C1 segment of cervical spinal cord (tissue), 14 donors: ENCODE data around the gene HID1.
"Not testable (repeated sequence)": the region's sequence is repeated elsewhere in the genome, so short reads cannot be mapped to it uniquely, and the experiment has no call there.

Experiments
- DNase-seq, 14 donors: peaks; one replicate each; lab custom pipeline; 2025; lab: John Stamatoyannopoulos, UW

Gene HID1

DNA sequence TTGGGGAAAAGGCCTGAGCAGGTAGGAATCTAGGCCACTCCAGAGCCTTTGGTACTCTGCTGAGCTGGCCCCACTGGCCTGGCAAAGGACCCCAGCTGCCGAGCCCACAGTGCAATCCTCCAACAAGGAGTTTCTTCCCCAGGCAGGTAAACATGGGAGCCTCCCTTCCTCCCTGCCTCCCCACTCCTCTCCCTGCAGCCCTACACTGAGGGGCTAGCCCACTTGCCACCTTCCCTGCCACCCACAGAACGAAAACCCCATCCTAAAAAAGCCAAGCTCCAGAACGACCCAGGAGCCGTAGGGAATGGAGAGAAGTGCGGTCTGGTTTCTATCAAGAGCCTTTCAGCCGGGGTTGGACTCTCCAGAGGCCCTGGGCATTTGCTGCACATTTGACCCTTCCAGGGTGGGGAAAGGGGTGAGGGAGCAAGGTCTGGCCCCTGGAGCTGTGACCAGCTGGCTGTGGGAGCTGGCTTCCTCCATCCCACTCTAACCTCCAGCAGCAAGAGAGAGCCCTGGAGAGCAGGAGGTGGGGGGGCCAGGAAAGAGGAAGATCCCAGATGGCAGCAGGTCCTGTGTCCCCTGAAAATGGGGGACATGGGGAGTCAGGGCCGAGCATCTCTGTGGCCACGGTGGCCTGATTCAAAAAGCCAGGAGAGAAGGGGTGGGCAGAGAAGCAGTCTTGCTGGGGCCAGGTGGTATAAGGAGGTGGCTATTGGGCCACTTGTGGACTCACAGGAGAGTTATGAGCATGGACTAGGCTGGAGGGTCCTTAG, 1.3 kb downstream of the HID1 start:
- DNase-seq = peak in 2 of 14 donors; percentile 45 to 51

DNA sequence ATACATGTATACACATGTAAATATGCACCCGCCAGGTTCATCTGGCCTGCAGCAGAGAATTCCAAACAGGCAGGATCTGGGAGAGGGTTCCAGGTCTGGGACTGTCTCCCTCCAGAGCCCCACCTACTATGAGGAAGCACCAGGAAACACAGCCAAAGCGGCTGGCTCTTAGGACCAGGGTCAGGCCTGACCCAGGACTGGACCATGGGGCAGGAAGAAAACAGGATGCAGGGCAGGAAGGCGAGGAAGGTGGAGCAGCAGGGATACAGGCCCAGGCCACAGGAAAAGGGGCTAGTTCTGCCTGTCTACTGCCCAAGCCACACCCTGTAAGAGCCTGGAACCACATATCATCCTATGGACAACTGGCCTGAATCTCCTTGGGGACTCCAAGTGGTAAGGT, 2.2 kb downstream of the HID1 start:
- no peak for DNase-seq

DNA sequence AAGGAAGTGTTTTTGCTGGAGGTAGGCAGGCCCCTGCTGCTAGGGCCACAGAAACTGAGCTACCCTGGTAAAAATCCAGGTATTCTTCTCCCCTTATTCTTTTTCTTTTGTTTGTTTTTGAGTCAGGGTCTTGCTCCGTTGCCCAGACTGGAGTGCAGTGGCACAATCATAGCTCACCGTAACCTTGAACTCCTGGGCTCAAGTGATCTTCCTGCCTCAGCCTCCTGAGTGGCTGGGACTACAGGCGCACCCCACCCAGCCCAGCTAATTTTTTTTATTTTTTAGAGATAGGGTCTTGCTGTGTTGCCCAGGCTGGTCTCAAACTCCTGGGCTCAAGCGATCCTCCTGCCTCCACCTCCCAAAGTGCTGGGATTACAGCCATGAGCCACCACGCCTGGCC, 3.1 kb downstream of the HID1 start:
- DNase-seq = not testable (repeated sequence)

DNA sequence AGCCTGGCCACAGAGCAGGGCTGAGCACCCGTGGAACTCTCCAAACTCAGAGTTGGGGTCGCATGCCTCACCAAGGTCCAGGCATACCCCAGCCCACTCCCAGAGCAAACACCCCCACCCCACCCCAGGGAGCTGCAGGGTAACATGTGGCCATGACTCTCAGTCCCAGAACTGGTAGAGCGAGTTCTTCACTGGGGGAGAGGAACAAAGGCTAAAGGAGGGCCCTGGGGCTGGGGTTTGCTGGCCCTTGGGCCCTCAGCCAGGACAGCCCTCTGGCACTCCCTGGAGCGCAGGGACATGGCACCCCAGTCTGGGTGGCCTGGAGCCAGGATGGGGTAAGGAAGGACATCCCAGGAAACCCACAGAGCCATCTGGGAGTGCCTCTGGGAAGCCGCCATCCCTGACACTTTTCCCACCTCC, 4.2 kb downstream of the HID1 start:
- DNase-seq = no peak

DNA sequence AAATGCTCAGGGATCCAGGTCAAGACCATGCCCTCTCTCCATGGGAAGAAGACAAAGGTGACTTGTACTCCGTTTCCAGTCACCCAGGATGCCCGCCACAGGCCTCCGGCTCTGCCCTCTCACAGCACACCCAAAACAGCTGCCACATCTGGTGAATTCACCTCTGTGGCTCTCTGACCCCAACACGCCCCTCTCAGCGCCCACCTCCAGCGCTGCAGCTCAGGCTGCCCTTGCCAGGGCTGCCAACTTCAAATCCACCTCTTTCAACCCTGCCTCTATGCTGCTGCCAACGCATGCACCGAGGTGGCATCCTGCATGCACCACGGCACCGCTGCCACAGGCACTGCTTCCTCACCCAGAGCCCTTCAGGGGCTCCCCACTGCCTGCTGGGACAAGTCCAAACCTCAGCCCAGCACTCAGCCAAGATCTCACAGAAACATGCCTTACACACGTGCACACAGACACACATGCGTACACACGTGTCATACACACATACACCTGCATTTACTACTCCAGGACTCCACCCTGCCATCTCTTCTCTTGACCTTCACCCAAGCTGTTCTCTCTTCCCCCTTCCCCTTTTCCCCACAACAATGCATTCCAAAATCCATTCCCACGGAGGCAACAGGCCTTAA, 7.5 kb downstream of the HID1 start:
- no peak for DNase-seq

DNA sequence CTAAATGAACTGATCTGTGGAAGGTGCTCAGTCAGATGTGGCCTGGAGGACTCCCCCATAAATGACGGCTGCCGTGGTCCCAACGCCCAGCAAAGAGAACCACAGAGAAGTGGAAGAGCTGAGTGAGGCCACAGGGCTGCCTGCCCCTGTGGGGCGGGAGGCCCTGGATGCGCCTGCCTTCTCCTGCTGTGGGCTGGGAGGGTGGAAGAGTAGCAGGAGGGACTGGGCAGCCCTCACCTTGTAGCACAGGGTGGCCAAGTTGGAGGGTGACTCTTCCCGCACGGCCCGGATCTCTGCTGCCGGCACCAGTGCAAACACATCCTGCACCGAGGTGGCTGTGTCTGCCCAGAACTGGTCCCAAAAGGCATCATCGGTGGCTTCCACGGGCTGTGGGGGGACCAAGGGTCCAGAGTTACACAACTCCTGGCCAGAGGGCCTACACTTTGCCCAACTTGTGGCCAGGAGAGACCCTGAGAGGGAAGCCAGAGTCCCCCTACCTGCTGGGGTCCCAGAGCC, 8.3 kb downstream of the HID1 start:
- DNase-seq = no peak

DNA sequence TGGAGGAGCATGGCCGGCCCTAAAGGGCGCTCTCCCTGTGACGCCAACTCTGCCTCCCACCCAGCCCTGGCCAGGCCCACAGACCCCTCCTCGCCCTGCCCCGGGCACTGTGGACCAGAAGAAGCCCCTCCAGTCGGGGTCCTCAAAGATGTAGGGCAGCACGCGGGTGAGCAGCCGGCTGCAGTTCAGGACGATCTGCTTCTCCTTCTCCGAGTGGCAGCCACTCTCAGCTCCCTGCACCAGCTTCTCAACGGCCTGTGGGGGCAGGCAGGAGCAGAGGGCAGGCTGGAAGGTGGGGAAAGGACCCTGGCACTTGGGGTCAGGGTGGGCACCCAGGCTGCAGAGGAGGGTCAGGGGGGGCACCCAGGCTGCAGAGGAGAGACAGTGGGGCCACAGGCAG, 8.9 kb downstream of the HID1 start:
- DNase-seq = peak in 1 of 14 donors; percentile 9

DNA sequence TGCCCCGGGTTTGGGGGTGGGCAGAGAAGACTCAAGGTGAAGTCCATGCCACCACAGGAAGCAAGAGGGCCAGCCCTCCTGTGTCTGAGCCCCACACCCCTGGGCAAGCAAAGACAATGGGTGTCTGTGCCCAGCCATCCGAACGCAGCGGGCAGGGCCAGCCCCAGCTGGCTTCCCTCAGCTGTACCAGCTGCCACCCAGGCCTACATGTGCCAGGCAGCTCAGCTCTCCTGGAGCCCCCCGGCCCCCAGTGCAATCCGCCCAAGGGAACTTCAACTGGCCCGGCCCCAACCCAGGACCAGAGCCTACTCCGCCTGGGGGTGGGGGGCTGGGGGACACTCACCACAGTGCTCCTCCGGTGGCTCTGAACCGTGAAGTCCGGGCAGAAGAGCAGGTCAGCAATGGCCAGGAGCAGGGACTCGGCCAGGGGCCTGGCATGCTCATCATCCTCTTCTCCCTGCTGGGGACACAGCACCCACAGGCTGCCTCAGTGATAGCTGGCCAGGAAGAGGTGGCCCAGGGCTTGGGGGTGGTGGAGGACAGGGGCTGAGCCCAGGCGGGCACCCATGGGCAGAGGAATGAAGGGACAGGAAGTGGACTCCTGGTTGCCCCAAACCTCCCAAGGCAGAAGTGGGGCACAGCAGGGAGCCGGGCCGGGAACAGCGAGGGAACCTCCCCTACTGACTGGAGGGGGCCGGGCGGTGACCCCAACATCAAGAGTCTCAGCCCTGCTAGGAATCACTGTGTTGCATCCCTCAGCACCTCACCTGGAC, 9.8 kb downstream of the HID1 start:
- peak in 11 of 14 donors; percentile 21 to 83 (median 59) for DNase-seq

DNA sequence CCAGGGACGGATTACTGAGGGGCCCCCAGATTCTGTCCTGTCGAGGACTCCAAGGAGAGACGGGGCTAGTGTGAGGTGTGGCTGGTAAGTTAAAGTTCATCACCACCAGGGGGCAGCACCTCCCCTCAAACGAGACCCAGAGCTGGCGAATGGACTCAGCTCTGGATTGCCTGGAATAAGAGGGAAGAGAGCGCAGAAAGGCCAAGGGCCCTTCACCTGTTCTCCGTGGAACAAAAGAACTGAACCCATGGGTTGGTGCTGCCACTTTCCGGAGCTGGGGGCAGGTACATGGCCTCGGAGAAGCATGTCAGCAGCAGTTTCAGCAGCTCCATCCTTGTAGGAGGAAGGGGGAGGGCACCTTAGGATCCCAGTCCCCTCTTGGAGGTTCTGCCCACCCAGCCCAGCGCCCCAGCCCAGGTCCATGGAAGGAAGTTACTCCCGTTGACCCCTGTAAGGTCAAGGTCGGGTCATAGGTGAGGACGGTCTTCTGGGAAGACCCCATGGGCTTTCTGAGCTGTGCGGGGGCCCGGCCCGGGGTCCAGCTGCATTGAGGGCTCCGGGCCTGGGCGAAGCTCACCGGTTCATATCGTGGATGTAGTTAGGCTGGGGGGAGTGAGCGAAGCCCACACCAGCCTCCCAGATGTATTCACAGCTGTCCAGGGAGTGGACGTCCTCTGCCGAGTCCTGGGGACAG, 10.8 kb downstream of the HID1 start:
- peak; percentile 21 to 86 (median 74) for DNase-seq

DNA sequence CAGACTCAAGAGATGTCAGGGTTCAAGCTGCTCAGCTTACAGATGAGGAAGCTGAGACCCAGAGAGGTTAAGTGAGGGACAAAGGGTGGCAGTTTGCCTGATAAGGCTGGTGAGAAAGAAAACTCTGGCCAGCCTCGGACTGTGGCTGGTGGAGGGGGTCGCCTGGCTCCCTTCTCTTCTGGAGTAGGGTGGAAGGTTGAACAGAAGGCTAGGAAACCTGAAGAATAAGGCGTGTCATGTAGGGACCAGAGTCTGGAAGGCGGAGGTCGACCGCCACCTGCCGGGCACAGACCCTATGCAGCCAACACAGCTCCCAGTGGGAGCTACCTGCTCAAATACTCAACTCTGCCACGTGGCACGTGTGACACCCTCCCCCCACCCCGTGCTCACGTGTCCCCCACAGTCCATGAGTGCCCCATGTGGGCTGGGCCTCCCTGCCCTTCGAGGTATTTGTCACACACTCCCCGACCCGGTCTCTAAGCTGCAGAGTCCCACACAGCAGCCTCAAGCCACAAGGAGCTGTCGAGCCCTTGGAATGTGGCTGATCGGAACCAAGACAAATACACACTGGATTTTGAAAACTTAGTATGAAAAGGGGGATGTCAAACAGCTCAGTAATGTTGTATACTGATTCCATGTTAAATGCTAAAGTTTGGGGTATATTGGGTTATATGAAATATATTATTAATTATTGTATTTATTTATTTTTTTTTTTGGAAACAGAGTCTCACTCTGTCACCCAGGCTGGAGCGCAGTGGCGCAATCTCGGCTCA, 11.8 kb downstream of the HID1 start:
- no peak for DNase-seq

DNA sequence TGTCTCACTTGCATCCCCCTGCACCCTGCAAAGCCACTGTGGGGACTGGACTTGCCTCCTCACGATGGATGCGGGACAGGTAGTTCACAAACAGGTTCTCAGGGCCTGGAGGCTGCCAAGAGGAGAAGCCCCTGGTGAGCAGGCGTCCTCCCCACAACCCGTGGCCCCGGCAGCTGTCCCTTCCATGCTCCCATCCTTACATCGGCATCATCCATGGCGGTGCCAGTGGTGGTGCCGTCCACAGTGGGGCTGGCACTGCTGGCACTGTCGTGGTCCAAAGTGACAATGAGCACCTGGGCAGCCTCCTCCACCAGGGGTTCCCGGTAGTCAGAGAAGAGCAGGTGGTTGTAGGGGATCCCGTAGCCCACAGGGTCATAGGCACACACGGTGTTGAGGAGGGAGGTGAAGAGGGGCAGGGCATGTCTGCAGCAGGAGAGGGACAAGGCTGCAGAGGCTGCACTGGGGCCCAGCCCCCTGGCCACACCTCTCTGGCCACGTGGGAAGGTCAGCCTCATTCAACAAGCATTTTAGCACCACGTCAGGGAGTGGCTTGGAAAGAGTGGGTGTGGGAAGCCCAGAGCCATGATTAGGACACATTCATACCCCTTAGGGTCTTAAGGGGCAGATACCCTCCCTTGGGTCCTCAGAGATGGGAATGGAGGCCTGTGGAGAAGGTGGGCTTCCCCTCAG, 12.6 kb downstream of the HID1 start:
- no peak for DNase-seq

DNA sequence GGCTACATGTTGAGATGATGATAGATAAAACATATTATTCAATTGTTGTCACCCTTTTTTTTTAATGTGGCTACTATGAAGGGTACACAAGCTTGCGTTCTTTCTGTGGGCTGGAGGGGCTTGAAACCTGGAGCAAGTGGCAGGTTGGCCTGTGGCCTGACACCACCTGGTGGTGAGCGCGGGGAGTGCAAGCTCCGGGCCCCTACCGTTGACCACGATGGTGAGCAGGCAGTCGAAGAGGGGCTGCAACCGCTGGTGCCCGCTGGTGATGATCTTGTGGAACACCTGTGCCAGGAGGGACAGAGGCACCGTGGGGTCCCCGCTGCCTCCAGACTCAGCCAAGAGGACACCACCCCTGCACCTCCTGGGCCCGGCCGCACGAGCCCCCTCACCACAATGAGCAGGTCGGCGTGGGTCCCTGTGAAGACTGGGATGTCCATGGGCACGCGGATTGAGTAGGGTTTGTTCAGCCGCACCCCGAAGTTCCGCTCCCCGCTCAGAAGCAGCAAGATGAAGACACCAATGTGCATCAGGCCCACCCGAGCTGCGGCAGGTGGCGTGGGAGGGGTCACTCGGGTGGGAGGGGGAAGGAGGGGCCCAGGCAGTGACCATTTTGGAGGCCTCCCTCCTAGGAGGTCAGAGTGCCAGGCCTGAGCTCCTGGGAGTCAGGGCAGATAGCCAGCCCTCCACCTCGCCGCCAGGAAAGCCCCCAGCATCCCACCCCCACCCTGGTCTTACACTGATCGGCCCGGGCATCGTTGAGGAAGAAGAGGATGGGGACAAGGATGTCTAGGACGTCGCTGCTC, 14.4 kb downstream of the HID1 start:
- DNase-seq = peak in 9 of 14 donors; percentile 11 to 62 (median 20)

DNA sequence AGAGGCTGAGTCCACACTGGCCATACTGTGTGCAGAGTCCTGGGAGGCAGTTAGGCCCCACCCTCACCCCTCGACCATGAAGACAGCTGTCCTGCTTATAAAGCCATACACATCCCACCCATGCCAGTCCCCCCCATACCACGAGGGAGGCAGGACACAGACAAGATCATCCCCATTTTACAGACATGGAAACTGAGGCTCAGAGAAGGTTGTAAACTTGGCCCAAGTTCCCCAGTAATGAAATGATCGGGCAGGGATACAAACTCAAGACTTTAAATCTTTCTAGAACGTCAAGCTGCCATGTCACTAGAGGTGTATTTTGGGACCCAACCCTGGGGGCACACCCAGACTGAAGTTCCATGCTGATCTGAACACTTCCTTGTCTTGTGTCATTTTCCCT, 16.5 kb downstream of the HID1 start:
- DNase-seq = no peak

DNA sequence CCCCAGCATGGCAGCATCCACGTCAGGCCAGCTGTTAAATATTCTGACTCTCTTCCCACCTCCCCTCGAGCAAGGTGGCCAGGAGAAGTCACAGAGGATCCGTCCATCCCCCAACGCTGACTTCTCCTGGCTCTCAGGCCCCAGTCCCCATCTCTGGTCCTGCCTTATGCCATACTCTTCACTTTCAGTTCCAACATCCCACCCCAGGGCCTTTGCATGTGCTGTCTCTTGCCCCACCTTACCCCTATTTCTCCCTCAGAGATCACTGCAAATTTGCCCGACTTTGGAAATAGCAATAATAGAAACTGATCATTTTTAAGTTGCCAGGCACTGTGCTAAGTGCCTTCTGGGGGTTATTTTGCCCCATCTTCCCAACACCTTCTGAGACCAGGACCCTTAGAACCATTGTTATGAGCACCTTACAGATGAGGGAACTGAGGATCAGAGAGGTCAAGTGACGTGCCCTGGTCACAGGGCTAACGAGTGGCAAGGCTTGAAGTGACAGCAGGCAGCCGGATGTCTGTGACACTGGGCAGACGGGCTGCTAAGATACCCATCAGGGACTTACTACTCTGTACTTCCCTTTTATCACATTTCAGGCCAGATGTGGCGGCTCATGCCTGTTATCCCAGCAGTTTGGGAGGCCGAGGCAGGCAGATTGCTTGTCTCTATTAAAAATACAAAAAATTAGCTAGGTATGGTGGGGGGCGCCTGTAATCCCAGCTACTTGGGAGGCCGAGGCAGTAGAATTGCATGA, 17.7 kb downstream of the HID1 start:
- DNase-seq = no peak

DNA sequence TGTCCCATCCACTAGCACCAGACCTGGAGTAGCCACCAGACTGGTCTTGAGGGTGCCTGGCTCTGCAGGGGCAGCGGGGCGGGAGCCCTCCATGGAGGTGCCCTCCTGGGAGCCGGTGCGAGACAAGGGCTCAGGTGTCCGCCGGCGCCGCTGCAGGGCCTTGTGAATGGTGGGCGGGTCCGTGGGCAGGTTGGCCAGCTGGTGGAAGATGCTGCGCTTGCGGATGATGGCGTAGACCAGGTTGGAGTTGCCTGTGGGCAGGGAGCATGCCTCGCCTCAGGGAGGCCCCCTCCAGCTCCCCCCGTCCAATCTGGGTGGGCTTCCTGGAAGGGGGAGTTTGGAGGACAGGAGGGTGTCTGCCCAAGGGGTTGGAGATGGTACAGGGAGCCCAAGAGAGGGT, 18.4 kb downstream of the HID1 start:
- no peak for DNase-seq

DNA sequence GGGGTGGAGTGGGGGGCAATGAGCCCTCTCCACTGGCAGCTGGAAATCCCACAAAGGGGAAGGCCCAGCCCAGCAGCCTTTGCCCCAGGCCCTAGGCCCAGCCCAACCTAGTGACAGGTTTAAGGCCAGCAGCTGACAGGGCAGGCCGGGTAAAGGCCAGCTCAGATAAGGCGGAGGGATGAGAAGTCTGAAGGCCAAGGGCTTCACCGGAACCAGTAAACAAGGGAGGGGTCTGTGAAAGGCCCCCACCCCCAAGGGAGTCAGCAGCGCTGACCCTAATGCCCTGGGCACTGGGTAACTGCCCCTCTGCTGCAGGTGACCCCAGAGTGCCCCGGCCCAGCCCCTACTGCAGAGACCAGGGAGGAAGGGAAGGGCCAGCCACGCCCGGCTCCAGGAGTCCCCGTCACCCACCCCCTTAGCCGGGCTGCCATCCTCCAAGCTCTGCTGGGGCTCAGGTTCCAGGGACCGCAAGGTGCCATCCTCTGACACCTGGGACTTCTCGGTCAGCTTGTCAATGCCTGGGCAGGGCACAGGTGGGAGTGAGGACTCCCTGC, 19.3 kb downstream of the HID1 start:
- no peak for DNase-seq

DNA sequence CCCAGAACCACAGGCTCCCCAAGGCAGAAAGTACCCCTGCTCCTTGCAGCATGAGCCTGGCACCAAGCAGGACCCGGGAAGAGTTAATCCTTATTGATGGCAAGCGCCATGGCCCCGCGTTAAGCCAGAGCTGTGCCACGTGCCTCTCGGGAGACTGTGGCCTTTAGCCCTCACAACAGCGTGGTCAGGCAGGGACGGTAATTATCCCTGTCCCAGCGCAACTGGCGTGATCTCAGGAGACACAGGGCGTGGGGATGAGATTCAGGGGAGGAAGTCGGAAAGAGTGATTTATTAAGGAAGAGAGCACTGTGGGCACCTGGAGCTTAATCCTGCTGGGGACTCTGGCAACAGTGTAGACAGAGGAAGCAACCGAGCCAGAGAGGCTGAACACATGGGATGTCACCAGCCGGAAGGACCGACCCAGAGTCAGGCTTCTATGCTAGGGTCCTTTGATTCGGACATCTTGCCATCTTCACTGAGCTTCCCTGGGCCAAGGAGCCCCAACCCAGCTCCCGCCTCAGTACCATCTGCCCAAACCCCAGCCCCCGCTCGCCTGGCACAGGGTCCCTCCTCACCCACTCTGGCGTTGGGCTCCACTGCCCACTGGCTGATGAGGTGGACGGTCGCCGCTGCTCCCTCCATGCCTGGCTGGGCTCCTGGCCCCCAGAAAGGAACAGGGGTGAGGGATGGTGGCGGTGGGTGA, 20.0 kb downstream of the HID1 start:
- no peak for DNase-seq
